Activated naive CD8-positive, alpha-beta T cell treated with anti-CD3 and anti-CD28 coated beads, Interleukin-2, amount 50 U/mL, for 24 hours (primary cell): ENCODE measurements around the gene CA5A.

Source experiments
- ATAC-seq: fragments of 150-1000 bp; cut with Tn5 transposase; one replicate; pipeline ENCODE4 v1.10.0; 2021
- DNase-seq: peaks from one replicate; pipeline ENCODE4 v3.0.0; 2021
- H3K27ac Mint-ChIP-seq: one replicate; pipeline ENCODE4 v1.8.0; 2021; ENCODE audit warnings: mild to moderate bottlenecking, mixed read lengths
- H3K27me3 Mint-ChIP-seq: one replicate; pipeline ENCODE4 v1.8.0; 2021; ENCODE audit warnings: mixed read lengths
- H3K36me3 Mint-ChIP-seq: one replicate; pipeline ENCODE4 v1.8.0; 2021; ENCODE audit warnings: low read depth, mixed read lengths
- H3K4me1 Mint-ChIP-seq: one replicate; pipeline ENCODE4 v1.8.0; 2021; ENCODE audit warnings: mixed read lengths
- H3K4me3 Mint-ChIP-seq: one replicate; pipeline ENCODE4 v1.8.0; 2021; ENCODE audit warnings: mild to moderate bottlenecking, moderate library complexity, mixed read lengths
- H3K9me3 Mint-ChIP-seq: one replicate; pipeline ENCODE4 v1.8.0; 2021; ENCODE audit warnings: mixed read lengths

The CA5A gene

GRCh38 chr16:87855852-87856715, 80.2 kb downstream of the CA5A start:
- Mint-ChIP-seq H3K27ac (peak overlapping the region; percentile 90), H3K4me1 (peaks cover 82% of the 10 kb centered on the region), H3K27me3 (no peaks in the 10 kb centered on the region), H3K36me3 (peaks cover 56% of the 10 kb centered on the region), H3K9me3 (no peaks in the 10 kb centered on the region), H3K4me3 (peak overlapping the region; percentile 72)
- ATAC-seq (peak; percentile 9), DNase-seq (no peak)

GRCh38 chr16:87854907-87855683, 81.2 kb downstream of the CA5A start:
- peaks cover 58% of the 10 kb centered on the region for H3K36me3 Mint-ChIP-seq
- no peak for DNase-seq
- peaks cover 78% of the 10 kb centered on the region for H3K4me1 Mint-ChIP-seq
- peak overlapping the region; percentile 73 for H3K27ac Mint-ChIP-seq
- peak overlapping the region; percentile 72 for H3K4me3 Mint-ChIP-seq
- no peaks in the 10 kb centered on the region for H3K9me3 Mint-ChIP-seq
- no peak for ATAC-seq
- no peaks in the 10 kb centered on the region for H3K27me3 Mint-ChIP-seq

DNA sequence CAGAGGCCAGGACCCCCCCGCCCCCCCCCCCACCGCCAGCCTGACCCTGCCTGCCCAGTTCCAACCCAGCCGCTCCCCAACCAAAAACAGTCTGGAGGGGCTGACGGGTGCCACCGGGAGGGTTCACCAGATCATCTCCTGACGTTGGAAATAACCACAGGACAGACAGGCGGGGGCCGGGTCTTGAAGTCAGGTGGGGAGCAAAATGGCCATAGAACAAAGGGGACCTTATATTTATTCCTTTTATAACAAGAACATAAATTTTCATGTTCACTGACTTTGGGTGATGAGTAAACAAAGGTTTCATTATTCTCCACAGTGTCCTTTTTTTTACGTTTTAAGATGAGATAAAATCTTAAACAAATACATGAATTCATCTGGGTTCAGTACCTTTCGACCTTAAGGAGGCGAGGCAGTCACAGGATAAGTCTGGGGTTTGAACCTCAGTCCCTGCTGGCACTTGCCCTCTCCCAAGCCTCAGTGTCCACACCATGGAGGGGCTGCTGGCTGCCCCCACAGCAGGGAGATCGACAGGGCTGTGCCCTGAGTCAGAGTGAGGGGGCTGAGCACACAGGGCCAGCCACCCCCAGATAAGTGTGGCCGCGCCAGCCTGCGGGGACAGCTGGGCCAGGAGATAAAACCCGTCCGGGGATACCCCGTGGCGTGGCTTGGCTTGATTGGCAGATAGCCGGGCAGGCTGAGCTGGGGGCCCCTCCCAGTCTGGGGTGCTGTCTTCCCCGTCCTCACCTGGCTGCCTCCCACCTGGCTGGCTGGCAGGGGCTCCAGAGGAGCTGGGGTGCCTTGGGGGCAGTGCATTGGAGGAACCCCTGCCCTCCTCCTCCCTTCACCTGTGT, 82.0 kb downstream of the CA5A start:
- H3K27ac Mint-ChIP-seq, result peak overlapping the region; percentile 95
- ATAC-seq, result no peak
- H3K4me1 Mint-ChIP-seq, result peaks cover 76% of the 10 kb centered on the region
- H3K4me3 Mint-ChIP-seq, result peak overlapping the region; percentile 46
- peak; percentile 38 for DNase-seq
- H3K9me3 Mint-ChIP-seq, result no peaks in the 10 kb centered on the region
- no peaks in the 10 kb centered on the region for H3K27me3 Mint-ChIP-seq
- H3K36me3 Mint-ChIP-seq, result peaks cover 59% of the 10 kb centered on the region

DNA sequence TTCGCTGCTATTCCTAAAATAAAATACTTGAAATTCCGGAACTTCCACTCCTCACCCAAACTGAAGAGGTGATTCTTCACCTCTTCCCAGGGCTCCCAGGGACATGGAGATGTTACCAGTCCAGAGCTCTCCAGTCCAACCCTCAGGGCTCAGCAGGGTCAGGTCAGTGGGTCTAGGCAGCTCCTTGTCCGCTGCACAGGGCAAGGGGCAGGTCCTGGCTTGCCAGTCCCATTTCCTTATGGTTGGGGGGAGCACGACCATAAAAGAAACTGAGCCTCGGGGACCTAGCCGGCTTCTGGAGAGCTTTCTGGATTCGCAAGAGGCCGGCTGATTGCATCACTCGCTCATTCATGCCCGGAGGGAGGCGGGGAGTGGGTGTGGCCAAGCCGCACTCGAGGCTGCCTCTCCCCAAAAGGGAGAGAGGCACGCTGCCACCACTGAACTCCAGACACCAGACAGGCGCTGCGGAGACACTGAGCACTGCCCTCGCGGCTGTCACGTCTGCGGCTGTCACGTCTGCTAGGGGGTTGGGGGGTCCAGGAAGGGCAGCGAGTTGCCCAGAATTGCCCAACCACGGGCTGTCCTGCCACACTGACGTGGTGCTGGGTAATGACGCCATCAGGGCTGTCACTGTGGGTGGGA, 82.8 kb downstream of the CA5A start:
- peaks cover 62% of the 10 kb centered on the region for H3K36me3 Mint-ChIP-seq
- H3K4me3 Mint-ChIP-seq, result peak overlapping the region; percentile 48
- H3K4me1 Mint-ChIP-seq, result peaks cover 74% of the 10 kb centered on the region

GRCh38 chr16:87851601-87852000, 84.7 kb downstream of the CA5A start:
- peaks cover 58% of the 10 kb centered on the region for H3K36me3 Mint-ChIP-seq

More for the DNA sequence above, 82.8 kb downstream of the CA5A start:
- ATAC-seq (peak; percentile 75), DNase-seq (peak; percentile 90)
- Mint-ChIP-seq H3K27me3 (no peaks in the 10 kb centered on the region), H3K9me3 (no peaks in the 10 kb centered on the region), H3K27ac (peak overlapping the region; percentile 95)

DNA sequence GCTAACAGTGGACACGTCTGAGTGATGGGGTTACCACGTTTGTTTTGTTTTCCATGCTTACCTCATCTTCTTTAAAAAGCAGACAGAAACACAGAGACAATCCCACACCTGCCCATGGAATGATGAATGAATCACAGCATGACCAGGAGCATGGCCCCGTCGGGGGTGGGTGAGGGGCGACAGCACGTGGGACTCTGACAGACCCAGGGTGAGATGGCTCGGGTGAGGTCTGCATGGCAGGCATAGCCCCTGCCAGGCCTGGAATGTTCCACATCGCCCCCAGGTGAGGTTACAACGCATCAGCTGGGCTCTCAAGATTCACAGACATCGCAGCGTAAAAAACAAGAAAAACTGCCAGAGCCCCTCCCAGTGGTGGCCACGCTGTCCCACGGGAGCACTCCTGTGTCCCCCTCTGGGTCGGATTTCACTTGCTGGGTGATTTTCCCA, 85.2 kb downstream of the CA5A start:
- Mint-ChIP-seq H3K27me3 (no peaks in the 10 kb centered on the region), H3K36me3 (peaks cover 56% of the 10 kb centered on the region), H3K4me3 (no peak overlapping the region), H3K9me3 (no peaks in the 10 kb centered on the region), H3K4me1 (peaks cover 54% of the 10 kb centered on the region), H3K27ac (no peak overlapping the region)
- no peak for DNase-seq
- no peak for ATAC-seq

More at GRCh38 chr16:87851601-87852000, 84.7 kb downstream of the CA5A start:
- Mint-ChIP-seq H3K4me1 (peaks cover 57% of the 10 kb centered on the region), H3K27me3 (no peaks in the 10 kb centered on the region), H3K9me3 (no peaks in the 10 kb centered on the region), H3K4me3 (no peak overlapping the region), H3K27ac (peak overlapping the region; percentile 52)
- DNase-seq (no peak), ATAC-seq (no peak)

GRCh38 chr16:87850009-87851006, 86.0 kb downstream of the CA5A start:
- DNase-seq (peak; percentile 75), ATAC-seq (peak; percentile 23)
- H3K4me3 Mint-ChIP-seq, result no peak overlapping the region
- H3K9me3 Mint-ChIP-seq, result no peaks in the 10 kb centered on the region
- H3K27ac Mint-ChIP-seq, result peak overlapping the region; percentile 46
- H3K36me3 Mint-ChIP-seq, result peaks cover 56% of the 10 kb centered on the region
- H3K4me1 Mint-ChIP-seq, result peaks cover 46% of the 10 kb centered on the region
- no peaks in the 10 kb centered on the region for H3K27me3 Mint-ChIP-seq

DNA sequence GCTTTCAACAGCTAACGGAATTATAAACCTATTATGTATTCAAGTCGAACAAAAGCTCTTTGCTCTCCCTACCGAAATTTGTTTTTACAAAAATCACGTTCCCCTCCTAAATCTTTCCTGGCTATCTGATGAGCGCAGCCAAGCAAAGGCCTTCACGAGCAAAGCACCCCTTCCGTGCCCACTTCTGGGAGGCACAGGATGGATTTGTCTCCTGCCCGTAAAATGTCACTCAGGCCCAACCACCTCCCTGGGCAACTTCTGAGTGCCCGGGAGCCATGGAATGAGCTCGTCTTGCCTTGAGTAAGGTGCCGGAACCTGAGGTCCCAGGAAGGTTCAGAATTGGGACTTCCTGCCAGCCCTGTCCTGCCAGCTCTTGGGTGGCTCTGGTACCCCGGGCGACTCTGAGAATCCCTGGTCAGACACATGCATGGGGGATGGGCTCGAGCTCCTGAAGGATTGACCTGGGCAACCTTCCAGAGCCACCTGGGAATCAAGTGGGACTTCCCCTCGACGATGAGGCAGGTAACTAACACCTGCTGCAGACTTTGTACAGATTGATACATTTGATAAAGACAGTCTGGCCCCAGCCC, 86.8 kb downstream of the CA5A start:
- Mint-ChIP-seq H3K9me3 (no peaks in the 10 kb centered on the region), H3K4me1 (peaks cover 43% of the 10 kb centered on the region), H3K27ac (peak overlapping the region; percentile 14), H3K36me3 (peaks cover 56% of the 10 kb centered on the region), H3K27me3 (no peaks in the 10 kb centered on the region), H3K4me3 (no peak overlapping the region)
- ATAC-seq (no peak), DNase-seq (no peak)

GRCh38 chr16:87848676-87849345, 87.5 kb downstream of the CA5A start:
- Mint-ChIP-seq H3K27me3 (no peaks in the 10 kb centered on the region), H3K27ac (no peak overlapping the region), H3K4me3 (no peak overlapping the region), H3K4me1 (peaks cover 41% of the 10 kb centered on the region), H3K9me3 (no peaks in the 10 kb centered on the region), H3K36me3 (peaks cover 55% of the 10 kb centered on the region)
- ATAC-seq (no peak), DNase-seq (no peak)

GRCh38 chr16:87847785-87848675, 88.3 kb downstream of the CA5A start:
- peaks cover 37% of the 10 kb centered on the region for H3K4me1 Mint-ChIP-seq

GRCh38 chr16:87847467-87847784, 88.9 kb downstream of the CA5A start:
- Mint-ChIP-seq H3K9me3 (no peaks in the 10 kb centered on the region), H3K4me3 (no peak overlapping the region), H3K27ac (peak overlapping the region; percentile 18), H3K27me3 (no peaks in the 10 kb centered on the region), H3K36me3 (peaks cover 56% of the 10 kb centered on the region), H3K4me1 (peaks cover 36% of the 10 kb centered on the region)
- ATAC-seq (no peak), DNase-seq (no peak)

More at GRCh38 chr16:87847785-87848675, 88.3 kb downstream of the CA5A start:
- H3K36me3 Mint-ChIP-seq, result peaks cover 55% of the 10 kb centered on the region
- no peak overlapping the region for H3K4me3 Mint-ChIP-seq
- DNase-seq (no peak), ATAC-seq (no peak)
- no peaks in the 10 kb centered on the region for H3K27me3 Mint-ChIP-seq
- H3K9me3 Mint-ChIP-seq, result no peaks in the 10 kb centered on the region
- peak overlapping the region; percentile 18 for H3K27ac Mint-ChIP-seq
